Stimulated activated naive CD4-positive, alpha-beta T cell (primary cell): Measurements from ENCODE around the gene DMD.
"Not testable (repeated sequence)": the region's sequence is repeated elsewhere in the genome, so short reads cannot be mapped to it uniquely, and the experiment has no call there.

Source experiments
- DNase-seq, 6 experiments: peaks; one replicate each; lab custom pipeline; 2025; lab: John Stamatoyannopoulos, UW

DMD gene

DNA sequence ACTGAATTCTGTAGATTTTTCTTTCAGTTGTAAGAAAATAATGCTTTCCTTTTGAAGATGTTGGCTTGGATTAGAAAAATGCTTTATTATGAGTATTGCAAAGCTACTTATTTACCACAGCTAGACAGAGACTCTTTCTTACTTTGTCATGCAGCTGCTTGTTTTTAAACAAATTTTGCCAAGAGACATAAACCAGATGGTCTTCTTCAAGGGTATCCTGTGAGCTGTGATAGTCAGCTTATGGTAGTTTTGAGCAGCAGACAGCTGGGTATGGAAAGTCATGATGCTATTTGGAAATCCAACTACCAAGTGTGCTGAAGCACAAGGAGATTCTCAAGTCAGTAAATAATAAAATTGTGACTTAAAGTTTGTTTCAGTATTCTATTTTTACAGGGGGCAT is 941.5 kb downstream of the DMD start:
- no peak for DNase-seq

DNA sequence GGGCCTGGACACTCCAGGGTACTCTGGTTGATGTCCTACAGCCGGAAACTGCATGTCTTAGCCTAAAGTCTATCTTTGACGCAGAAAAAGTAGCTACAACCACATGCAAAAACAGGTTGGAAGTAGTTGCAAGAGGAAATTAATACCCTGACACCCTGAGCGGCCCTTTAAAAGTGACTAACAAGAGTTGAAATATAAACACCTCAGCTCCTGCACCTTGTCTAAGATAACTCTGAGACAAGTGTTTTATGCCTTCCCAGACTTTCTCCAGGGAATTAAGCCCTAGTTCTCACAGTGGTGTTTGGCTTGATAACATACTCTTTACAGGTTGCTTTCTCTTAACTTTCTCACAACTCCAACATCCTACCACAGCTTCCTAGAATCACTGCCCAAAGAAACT is 943.1 kb downstream of the DMD start:
- no peak for DNase-seq

DNA sequence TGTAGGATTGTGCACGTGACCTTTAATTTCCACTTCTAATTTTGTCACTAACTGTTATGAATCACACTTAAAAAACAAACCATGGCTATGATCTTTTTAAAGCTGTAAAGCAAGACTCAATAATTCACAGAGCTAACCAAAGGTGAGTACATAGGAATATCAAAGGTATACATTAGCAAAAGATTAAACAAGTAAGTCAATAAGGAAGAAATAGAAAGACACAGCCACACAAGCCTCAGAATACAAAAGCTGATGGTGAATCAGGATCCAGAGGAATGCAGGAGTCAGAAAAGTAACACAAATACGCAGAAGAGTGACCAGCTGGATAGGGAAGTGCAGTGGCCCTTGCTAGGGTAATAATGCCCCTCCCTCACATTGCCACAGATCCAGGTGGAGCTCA is 943.6 kb downstream of the DMD start:
- DNase-seq: no peak

DNA sequence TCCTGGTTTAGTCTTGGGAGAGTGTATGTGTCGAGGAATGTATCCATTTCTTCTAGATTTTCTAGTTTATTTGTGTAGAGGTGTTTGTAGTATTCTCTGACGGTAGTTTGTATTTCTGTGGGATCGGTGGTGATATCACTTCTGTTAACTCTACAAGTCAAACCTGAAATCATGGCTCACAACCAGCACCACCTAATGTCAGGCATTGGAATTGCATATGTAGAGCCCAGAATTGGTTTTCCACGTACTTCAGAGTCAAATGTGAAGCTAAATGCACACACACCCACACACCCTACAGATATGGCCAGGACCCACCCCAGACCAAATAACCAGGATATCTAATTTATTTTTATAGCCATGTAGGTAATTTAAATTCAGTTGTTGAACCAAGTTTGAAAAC is 964.7 kb downstream of the DMD start:
- DNase-seq: not testable (repeated sequence)

DNA sequence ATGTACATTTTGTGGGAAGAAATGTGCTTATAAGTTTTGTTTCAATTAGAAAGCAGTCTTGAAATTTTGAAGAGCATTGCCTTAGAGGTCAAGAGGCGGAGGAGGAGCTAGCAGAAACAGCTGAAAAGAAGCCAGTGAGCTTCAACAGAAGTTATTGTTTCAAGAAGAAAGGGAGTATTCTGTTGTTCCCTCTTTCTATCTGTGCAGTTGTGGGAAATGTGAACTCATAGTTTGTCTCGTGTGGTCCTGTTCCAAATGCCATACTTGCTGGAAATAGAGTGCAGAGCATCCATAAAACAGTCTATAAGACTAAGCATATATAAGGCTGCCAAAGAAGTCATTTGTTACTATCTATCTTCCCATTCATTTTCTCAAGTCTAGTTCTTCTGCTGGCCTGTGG is 1015.7 kb downstream of the DMD start:
- no peak for DNase-seq

DNA sequence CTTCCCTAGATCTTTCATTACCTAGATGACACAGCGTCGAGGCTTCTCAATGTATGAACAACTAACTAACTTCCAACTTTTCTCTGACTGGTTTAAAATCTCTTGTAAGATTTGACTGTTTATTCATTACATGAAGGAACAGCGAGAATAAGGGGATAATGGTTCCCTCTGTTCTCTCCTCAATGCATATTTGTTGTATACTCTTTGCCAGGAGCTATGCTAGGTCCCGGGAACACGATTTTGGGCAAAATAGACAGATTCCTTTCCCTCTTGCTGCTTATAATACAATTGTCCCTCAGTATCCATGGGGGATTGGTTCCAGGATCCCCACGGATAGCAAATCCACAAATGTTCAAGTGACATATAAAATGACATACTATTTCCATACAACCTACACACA is 1020.0 kb downstream of the DMD start:
- no peak for DNase-seq

DNA sequence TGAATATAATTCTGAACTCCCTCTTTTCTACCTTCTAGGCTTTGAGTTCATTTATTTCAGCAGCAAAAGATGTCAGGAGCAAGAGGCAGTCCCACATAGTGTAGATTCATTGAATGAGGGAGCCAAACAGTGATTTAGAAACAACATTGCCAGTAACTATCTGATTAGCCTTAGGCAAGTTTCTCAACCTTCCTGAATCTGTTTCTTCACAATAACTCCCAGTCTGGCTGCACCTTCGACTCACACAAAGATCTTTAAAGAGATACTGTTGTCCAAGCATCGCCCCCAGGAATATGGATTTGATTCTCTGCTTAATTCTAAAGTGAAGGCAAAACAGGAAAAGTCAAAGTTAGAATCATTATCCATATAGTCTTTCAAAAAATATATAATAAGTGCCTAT is 1026.2 kb downstream of the DMD start:
- no peak for DNase-seq

DNA sequence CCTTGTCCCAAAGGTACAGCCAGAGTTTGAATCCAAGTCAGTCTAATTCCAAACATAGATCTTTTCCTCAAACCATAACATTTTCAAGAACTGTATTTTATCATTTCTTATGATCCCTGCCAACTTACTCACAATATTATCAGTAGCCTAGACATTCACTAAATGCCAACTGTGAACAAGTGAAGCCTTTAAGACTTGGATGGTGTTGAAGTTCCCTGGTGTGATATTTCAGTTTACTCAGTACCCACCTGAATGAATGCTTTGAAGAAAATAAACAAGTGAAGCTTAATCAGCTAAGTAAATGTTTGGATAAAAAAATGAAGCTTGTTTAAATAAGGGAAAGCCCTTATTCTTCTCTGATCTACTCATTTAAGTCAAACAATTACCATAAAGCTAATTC is 1028.3 kb downstream of the DMD start:
- DNase-seq: no peak

DNA sequence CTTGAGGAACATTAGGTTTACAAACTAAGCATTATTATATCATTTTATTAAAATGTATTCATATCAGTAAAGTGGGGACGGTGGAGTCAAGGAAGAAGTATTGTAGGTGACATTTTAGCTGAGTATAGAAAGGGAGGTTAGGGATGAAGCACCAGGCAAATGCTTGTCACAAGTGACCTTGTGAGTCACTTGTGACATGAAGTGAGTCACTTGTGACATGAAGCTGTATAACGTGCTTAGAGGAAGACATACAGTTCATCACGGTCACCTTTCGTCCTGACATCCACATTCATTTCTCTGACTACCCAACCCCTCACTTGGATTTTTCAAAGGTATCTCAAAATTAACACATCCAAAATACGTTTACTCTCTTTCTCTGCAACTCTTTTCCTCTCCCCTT is 1034.8 kb downstream of the DMD start:
- no peak for DNase-seq

DNA sequence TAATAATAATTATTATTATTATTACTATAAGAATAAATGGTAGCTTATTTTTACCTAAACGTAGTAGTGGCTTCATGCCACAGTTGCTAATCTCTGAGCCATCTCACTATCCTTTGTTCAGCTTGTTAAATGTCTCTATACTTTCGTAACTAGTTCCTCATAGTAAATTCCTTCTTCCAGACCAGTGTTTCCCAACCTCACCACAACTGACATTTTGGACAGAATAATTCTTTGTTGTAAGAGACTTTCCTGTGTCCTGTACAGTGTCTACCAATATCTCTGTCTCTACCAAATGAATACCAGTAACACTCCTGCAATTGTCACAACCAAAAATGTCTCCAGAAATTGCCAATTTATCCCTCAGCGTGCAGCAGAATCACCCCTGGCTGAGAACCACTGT is 1040.9 kb downstream of the DMD start:
- DNase-seq: no peak

DNA sequence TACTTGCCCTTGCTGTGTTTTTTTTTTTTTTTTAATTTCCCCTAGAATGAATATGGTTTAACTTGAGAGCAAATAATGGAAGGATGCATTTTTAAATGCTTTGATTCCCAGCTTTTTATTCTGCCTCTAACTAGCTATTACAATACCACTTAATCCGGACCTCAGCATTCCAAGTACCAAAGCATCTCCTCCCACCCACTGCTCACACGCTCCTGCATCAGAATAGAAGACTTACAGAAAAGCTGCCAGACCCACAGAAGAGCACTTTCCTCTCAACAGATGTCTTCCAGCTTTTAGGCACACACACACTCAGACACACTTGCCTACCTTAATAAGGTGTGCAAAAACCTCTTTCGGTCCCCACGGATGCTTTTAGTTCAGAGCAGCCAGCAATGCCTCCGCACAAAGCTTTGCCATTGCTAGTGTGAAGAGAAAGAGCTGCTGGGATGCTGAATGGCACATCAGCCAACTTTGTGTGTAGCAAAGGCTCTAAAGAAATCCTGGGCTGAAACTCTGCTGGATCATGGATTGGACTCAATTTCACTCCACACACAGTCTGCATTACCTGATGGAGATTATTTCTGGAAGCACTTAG is 1056.2 kb downstream of the DMD start:
- DNase-seq: no peak

DNA sequence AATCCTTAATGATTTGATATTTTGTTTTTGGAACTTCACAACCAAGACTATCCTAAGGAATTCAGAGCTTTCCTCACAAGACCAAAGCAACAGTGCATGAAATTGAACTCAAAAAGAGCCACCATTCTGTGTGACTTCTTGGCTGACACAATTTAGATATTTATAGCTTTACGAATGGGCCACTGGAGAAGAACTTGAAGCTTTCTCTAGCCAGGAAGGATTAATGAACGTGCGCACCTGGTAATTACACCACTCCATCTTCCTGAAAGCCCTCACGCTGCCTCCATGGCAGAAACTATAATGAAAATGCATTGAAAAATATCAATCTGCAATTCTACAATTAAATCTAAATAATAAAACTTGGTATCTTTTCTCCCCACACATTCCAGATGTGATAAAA is 1057.8 kb downstream of the DMD start:
- no peak for DNase-seq

DNA sequence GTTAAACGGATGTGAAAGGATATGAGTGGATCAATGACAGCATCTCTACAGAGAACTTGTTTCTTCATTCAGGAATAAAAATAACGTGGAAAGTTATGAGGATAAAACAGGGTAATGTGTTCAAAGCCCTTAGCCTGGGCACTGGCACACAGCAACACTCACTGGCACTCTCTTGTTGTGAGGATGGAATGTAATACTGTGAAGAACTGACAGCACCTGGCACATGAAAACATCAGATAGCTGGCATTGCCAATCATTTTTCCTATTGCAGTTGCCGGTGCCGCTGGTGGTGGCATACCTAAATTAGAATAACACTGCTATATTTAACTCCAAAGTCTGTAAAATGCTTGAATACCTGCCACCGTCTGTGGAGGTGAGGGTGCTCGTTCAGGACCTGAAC is 1061.2 kb downstream of the DMD start:
- no peak for DNase-seq

DNA sequence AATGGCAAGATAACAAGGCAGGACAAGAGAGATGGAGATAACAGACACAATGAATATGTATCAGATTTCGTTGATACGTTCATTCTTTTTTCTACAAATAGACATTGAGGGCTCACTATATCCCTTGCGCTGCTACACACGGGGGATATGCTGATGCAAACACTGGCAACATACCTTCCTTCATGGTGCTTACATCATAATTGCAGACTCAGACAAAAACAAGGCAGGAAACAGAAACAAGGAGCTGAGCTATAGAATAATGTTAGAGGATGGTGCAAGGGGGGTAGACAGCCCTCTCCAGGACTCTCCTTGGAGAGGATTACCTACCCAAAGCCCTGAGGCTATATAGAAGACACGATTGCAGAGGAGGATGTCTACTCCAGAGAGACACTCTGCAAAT is 1069.5 kb downstream of the DMD start:
- no peak for DNase-seq

DNA sequence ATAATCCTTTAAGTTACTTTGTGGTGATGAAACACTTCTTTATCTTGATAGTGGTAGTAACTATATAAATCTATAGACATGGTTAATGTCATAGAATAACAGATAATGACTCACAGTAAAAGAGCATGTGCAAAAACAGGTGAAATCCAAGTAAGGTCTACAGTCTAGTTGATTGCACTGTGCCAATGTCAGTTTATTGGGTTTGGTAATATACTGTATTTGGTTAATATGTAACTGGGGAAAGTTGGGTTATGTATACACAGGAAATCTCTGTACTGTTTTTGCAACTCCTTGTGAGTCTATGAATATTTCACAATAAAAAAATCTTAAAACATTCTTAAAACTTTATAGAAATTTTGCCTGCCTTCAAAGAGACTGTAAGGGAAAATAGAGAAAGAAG is 1071.9 kb downstream of the DMD start:
- DNase-seq: no peak

DNA sequence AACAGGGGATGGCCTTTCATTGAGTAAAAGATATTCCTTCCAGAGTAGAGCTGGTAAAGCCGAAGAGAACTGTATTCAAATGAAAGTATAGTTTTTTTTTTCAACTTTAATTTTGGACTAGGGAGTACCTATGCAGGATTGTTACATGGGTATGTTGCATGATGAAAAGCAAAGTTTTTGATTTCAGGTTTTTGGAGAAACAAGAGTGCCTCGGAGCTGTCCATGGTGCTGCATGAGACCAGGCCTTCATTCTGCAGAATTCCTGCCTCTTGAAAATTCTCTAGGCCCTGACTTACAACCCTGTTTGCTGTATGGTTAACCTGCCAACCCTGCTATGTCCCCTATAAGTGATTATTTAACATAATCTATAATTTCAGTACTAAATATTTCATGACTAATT is 1073.8 kb downstream of the DMD start:
- no peak for DNase-seq

DNA sequence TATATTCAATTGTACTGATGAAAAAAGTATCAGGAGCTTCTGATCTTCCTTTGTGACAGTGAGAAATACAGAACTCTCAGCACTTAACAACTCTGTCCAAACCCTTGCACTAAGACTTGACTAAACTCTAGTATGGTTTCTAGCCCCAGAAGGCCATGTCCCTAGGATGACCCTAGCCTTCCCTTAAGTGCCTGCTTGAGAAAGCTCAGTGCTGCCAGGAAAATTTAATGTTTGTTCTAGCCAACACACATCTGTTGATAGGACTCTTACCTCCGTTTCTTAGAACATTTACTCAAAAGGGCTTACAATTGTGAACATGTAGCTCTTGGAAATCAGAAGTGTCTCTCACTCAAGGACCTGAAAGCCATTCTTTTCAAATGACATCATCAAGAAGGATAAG is 1084.4 kb downstream of the DMD start:
- DNase-seq: no peak

DNA sequence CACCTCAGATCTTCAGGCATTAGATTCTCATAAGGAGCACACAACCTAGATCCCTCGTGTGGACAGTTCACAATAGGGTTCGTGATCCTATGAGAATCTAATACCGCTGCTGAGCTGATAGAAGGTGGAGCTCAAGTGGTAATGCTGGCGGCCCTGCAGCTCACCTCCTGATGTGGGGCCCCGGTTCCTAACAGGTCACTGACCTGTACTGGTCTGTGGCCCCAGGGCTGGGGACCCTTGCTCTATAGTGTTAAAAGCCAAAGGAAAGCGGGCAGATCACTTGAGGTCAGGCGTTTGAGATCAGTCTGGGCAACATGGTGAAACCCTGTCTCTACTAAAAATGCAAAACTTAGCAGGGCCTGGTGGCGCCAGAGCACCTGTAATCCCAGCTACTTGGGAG is 1092.5 kb downstream of the DMD start:
- DNase-seq: no peak

DNA sequence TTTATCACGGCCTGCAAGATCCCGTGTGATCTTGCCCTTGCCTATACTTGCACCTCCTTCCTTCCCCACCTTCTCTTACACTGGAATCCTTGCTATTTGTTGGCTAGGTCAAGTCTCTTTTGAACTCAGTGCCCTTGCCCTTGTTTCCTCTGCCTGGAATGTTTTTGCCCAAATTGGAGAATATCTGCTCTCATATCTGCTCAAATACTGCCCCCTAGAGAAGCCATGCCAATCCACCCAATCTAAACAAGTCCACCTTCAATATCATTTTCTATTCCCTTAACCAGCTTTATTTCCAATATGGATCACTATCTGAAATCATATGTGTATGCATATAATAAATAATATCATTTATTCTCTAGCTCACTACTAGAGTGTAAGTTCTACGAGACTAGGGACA is 1095.3 kb downstream of the DMD start:
- no peak for DNase-seq

DNA sequence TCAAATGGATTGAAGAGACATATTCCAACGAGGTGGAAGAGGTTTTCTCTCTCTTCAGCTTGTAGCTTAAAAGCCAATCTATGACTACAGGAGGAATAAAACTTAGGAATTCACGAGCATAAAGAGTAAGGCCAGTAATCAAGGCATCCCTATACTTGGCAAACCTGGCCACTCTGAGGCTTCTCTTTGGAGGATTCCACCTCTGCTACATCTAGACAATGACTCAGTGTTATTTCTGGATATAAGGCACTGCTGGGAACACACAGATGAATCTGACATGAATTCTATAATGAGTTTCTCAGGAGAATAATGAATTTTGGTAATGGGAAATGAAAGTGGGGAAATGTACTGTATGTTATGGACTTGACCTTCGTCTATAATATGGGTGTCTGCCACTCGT is 1123.7 kb downstream of the DMD start:
- no peak for DNase-seq

DNA sequence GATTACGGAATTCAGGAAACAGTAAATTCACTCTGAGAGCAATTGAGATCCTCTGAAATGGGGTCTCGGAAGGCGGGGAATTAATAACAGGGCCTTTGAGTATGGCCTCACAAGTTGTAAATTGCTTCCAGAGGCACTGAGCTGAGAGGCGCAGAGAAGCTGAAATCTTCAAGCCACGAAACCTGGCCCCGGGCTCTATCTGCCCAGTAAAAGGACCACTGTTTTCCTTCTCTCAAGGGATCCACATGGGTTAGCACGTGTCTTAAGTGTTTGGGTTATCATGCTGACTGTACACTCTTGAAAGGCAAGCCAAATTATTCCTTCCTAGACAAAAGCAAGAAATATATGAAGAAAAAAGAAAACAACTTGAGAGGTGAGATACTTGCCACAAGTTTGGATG is 1126.6 kb downstream of the DMD start:
- no peak for DNase-seq

DNA sequence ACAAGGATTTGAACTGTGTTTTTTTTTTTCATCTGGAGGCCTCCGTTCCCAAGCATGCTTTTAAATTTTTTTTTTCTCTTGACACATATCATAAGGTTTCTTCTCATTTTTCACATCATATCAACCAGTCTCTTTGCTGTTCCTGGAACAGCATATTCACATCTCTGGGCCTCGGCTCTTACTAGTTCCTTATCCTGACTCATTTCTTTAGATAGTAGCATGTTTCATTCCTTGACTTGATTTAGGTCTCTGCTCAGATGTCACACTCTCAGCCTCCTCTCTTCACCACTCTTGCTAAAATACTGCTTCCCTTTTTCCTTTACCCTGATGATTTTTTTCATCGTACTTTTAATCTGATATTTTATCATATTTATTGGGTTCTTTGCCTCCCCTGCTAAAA is 1163.1 kb downstream of the DMD start:
- DNase-seq: no peak

DNA sequence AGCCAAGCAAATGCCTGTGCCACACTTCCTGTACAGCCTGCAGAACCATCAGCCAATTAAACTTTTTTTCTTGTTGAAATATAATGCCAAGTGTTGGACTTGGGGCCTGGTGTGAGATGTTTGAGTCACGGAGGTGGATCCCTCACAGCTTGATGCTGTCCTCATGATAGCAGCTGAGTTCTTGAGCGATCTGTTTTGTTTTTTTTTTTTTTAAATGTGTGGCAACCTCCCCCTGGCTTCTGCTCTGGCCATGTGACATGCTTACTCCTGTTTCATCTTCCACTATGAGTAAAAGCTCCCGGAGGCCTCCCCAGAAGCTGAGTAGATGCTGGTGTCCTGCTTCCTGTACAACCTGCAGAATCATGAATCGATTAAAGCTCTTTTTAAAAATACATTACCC is 1166.2 kb downstream of the DMD start:
- DNase-seq: no peak

DNA sequence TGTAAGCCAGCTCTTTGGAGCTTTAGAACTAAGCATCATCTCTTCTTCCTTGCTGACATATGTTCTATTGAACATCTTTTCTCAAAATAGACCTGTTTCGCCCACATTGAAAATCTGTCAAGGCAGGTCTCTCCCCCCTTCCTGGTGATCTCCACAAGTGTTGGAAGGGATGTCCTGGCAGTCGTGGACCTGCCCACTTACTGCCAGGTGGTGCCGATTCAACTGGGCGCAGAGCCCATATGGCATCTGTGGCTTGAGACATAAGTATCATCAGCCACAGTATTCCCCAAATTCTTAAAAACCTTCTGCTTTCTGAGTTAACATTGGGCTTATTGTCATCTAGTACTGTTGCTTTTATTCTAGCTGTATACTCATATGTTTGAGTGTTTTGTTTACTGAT is 1170.2 kb downstream of the DMD start:
- no peak for DNase-seq

DNA sequence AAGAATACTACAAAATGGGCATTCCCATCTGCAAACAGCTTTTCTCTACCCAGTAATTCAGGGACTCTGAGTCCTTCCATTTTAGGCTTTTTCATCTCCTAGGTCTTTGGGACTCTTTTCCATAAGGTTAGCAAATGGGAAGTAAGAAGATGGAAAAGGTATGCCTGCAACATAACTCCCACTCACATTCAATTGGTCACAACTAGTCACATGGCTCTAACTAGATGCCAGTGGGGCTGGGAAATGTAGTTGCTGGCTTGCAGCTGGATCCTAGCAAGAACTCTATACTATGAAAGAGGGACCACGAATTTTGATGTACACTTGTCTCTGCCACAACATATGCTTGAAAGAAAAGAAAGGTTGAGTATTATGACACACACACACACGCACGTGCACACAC is 1184.6 kb downstream of the DMD start:
- no peak for DNase-seq
